Lower leg skin (tissue), 4 donors: ENCODE data around the gene CFL2. TPM values are rescaled to one million over a fixed set of nuclear protein-coding genes. Genes with fewer than 3 reads are reported as not detected.
A peak's percentile ranks its signal among the peaks of the same experiment; 100 is the strongest.

Experiments used
- DNase-seq, 2 donors: peaks; one replicate each; pipeline ENCODE4 v3.0.0-alpha.2; 2019; ENCODE audit warnings: low spot score in 2 of 2
- H3K4me3 ChIP-seq: fragments of 200-600 bp; sonication (generic); 2 replicates; pipeline ENCODE4 v1.5.1; 2017; ENCODE audit warnings: mild to moderate bottlenecking, low read depth; ENCODE audit not compliant: poor library complexity, severe bottlenecking
- CTCF ChIP-seq, 3 donors: fragments of 450-650 bp; IDR thresholded peaks; one replicate each; pipeline ENCODE4 v1.5.1; 2016; ENCODE audit warnings: antibody characterized with exemption in 3 of 3, mild to moderate bottlenecking in 3 of 3, moderate library complexity in 2 of 3
- POLR2A ChIP-seq, 2 donors: fragments of 450-650 bp; IDR thresholded peaks; one replicate each; pipeline ENCODE4 v1.6.1; 2016 to 2017; ENCODE audit warnings: antibody characterized with exemption in 2 of 2, mild to moderate bottlenecking in 1 of 2, moderate library complexity in 1 of 2
- WGBS, 2 donors: methylation state at CpG; one replicate each; pipeline ENCODE4 v1.1.5; 2018; 5-methylcytosine and 5-hydroxymethylcytosine counted together
- intact Hi-C: fragments of 100-400 bp; cut with DNase I; formaldehyde crosslinking; loops from one replicate; pipeline ENCODE4 v1.15.0; 2023; ENCODE audit warnings: low total_unique reads
- total RNA-seq, 4 donors: library from RNA; depleted of rRNA; stranded (reverse); fragments of >200 nt; gene quantifications; one replicate each; pipeline ENCODE4 v1.1.0, GENCODE V29; 2016

CFL2 gene
- total RNA-seq, 4 donors from 2014 or later, result 5.7 to 16.4 (median 9.1) TPM

GRCh38 chr14:34713681-34714319, 593 bp downstream of the CFL2 start:
- intact Hi-C loops, result no loop called here
- no peak for TF ChIP-seq CTCF (IDR thresholded peaks at IDR 0.05)
- peak in 1 of 2 donors; percentile 22 for DNase-seq
- WGBS, 2 donors, result 3% methylated on average over 20 to 29 of the region's 33 CpGs
- H3K4me3 ChIP-seq, result peak overlapping the region; percentile 97

- no peak for DNase-seq
- H3K4me3 ChIP-seq, result no peak overlapping the region
- TF ChIP-seq CTCF (IDR thresholded peaks at IDR 0.05) (no peak), POLR2A (IDR thresholded peaks at IDR 0.05) (no peak)
- intact Hi-C loops, result no loop called here
- 54 to 57% methylated on average over 6 of the region's 6 CpGs for WGBS, 2 donors
Observed at GRCh38 chr14:34713122-34713680, 1.2 kb downstream of the CFL2 start.

GRCh38 chr14:34711796-34712712, 2.3 kb downstream of the CFL2 start:
- TF ChIP-seq CTCF (IDR thresholded peaks at IDR 0.05), result no peak
- TF ChIP-seq POLR2A (IDR thresholded peaks at IDR 0.05), result no peak
- intact Hi-C loops, result no loop called here
- H3K4me3 ChIP-seq, result no peak overlapping the region
- DNase-seq, result no peak
- WGBS, 2 donors, result 63 to 66% methylated on average over 4 of the region's 4 CpGs

- H3K4me3 ChIP-seq, result no peak overlapping the region
- WGBS, 2 donors, result 41 to 46% methylated on average over 3 of the region's 3 CpGs
- intact Hi-C loops, result no loop called here
- TF ChIP-seq CTCF (IDR thresholded peaks at IDR 0.05) (no peak), POLR2A (IDR thresholded peaks at IDR 0.05) (no peak)
- DNase-seq, result no peak
Observed at GRCh38 chr14:34711169-34711568, 3.2 kb downstream of the CFL2 start.

- no peak for TF ChIP-seq CTCF (IDR thresholded peaks at IDR 0.05)
- no peak for DNase-seq
- no peak overlapping the region for H3K4me3 ChIP-seq
- 62 to 64% methylated on average over 2 of the region's 2 CpGs for WGBS, 2 donors
- intact Hi-C loops, result no loop called here
Observed at GRCh38 chr14:34710744-34711143, 3.6 kb downstream of the CFL2 start.
